ENCODE measurements around the gene PEMT.

DNA sequence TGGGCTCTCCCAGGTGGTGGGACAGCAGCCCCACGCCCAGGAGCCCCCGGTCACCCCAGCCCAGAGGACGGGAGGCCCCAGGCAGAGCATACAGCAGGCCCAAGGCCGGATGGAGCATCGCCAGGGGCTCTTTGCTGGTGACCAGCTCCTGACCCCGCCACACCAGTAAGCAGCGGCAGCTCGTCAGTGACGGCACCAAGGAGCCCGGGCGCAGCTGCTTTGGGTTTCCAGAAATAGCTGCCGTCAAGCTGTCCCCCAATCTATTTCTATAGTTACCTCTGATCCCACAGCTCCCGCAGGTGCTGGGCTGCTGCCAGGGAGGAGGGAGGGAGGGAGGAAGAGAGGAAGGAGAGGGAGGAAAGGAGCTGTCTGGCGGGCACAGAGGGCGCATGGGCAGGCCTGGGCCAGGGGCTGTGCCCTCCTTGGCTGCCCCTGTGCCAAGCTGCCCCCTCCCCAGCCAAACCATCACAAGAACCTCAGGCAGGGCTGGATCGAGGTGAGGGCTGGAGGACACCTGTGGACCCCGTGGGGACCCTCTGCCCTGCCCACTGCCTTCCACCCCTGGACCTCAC lies 84.5 kb downstream of the PEMT start:
- TF ChIP-seq, protein P1, sequence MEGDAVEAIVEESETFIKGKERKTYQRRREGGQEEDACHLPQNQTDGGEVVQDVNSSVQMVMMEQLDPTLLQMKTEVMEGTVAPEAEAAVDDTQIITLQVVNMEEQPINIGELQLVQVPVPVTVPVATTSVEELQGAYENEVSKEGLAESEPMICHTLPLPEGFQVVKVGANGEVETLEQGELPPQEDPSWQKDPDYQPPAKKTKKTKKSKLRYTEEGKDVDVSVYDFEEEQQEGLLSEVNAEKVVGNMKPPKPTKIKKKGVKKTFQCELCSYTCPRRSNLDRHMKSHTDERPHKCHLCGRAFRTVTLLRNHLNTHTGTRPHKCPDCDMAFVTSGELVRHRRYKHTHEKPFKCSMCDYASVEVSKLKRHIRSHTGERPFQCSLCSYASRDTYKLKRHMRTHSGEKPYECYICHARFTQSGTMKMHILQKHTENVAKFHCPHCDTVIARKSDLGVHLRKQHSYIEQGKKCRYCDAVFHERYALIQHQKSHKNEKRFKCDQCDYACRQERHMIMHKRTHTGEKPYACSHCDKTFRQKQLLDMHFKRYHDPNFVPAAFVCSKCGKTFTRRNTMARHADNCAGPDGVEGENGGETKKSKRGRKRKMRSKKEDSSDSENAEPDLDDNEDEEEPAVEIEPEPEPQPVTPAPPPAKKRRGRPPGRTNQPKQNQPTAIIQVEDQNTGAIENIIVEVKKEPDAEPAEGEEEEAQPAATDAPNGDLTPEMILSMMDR (IDR thresholded peaks at IDR 0.05; ENCODE audit: low read length): no peak
- TF ChIP-seq EZH2phosphoT487 (IDR thresholded peaks at IDR 0.05; ENCODE audit: low read length) (no peak), EZH2 (optimal IDR thresholded peaks at IDR 0.05; ENCODE audit: low read depth, low read length) (no peak)

Data from MM.1S (cell line).